NCI-H1417 (cell line): Measurements from ENCODE around the gene HECTD4.
A peak's percentile ranks its signal among the peaks of the same experiment; 100 is the strongest.

Experiments used
- DNase-seq, 3 experiments: peaks; one replicate each; lab custom pipeline; 2025; lab: John Stamatoyannopoulos, UW

Gene HECTD4

GRCh38 chr12:112322441-112322840 is 59.8 kb downstream of the HECTD4 start:
- no peak for DNase-seq

GRCh38 chr12:112321245-112321644 is 61.0 kb downstream of the HECTD4 start:
- no peak for DNase-seq

GRCh38 chr12:112319395-112319794 is 62.8 kb downstream of the HECTD4 start:
- no peak for DNase-seq

GRCh38 chr12:112317481-112317880 is 64.8 kb downstream of the HECTD4 start:
- no peak for DNase-seq

GRCh38 chr12:112314981-112315380 is 67.2 kb downstream of the HECTD4 start:
- peak in 1 of 3 experiments; percentile 16 for DNase-seq

GRCh38 chr12:112309797-112310196 is 72.4 kb downstream of the HECTD4 start:
- DNase-seq = no peak

- DNase-seq = no peak
Observed at GRCh38 chr12:112308652-112309051, 73.6 kb downstream of the HECTD4 start.

- DNase-seq = no peak
Observed at GRCh38 chr12:112308161-112308560, 74.1 kb downstream of the HECTD4 start.

- no peak for DNase-seq
Observed at GRCh38 chr12:112307317-112308011, 74.8 kb downstream of the HECTD4 start.

GRCh38 chr12:112305951-112306350 is 76.3 kb downstream of the HECTD4 start:
- DNase-seq = no peak

GRCh38 chr12:112304436-112304835 is 77.8 kb downstream of the HECTD4 start:
- DNase-seq = no peak

GRCh38 chr12:112303799-112304198 is 78.4 kb downstream of the HECTD4 start:
- DNase-seq = no peak

GRCh38 chr12:112303004-112303403 is 79.2 kb downstream of the HECTD4 start:
- no peak for DNase-seq

GRCh38 chr12:112299704-112300103 is 82.5 kb downstream of the HECTD4 start:
- no peak for DNase-seq

GRCh38 chr12:112297188-112297587 is 85.0 kb downstream of the HECTD4 start:
- DNase-seq = no peak

- DNase-seq = no peak
Observed at GRCh38 chr12:112296183-112296582, 86.0 kb downstream of the HECTD4 start.

- peak in 2 of 3 experiments; percentile 12 to 37 for DNase-seq
Observed at GRCh38 chr12:112294793-112295192, 87.4 kb downstream of the HECTD4 start.

GRCh38 chr12:112288638-112289037 is 93.6 kb downstream of the HECTD4 start:
- no peak for DNase-seq

- DNase-seq = no peak
Observed at GRCh38 chr12:112285600-112286401, 96.4 kb downstream of the HECTD4 start.

GRCh38 chr12:112283546-112283945 is 98.7 kb downstream of the HECTD4 start:
- peak in 1 of 3 experiments; percentile 44 for DNase-seq

GRCh38 chr12:112282920-112283319 is 99.3 kb downstream of the HECTD4 start:
- DNase-seq = no peak

- no peak for DNase-seq
Observed at GRCh38 chr12:112275836-112276235, 106.4 kb downstream of the HECTD4 start.

- DNase-seq = no peak
Observed at GRCh38 chr12:112275207-112275606, 107.0 kb downstream of the HECTD4 start.
